Liver (tissue), 9 donors: ENCODE data around the gene INSC. TPM values are rescaled to one million over a fixed set of nuclear protein-coding genes. Genes with fewer than 3 reads are reported as not detected.

Source experiments
- DNase-seq: peaks from one replicate; pipeline ENCODE4 v3.0.0-alpha.2; 2017; ENCODE audit warnings: low spot score
- H3K27ac ChIP-seq, 2 donors: one replicate each; pipeline ENCODE4 v1.7.0; 2013; ENCODE audit warnings: inconsistent platforms in 2 of 2, low read length in 2 of 2, control low read depth in 1 of 2, low read depth in 1 of 2, mild to moderate bottlenecking in 1 of 2
- H3K27me3 ChIP-seq, 4 donors: one replicate each; pipeline versions ENCODE4 v1.6.1 to v1.7.0; 2013; ENCODE audit warnings: low read length in 3 of 4, inconsistent platforms in 1 of 4, mild to moderate bottlenecking in 1 of 4, moderate library complexity in 1 of 4; ENCODE audit not compliant: control insufficient read depth in 4 of 4, insufficient read depth in 4 of 4
- H3K36me3 ChIP-seq, 4 donors: one replicate each; pipeline versions ENCODE4 v1.6.1 to v1.7.0; 2013; ENCODE audit warnings: low read length in 3 of 4, mild to moderate bottlenecking in 3 of 4, low read depth in 1 of 4, moderate library complexity in 1 of 4; ENCODE audit not compliant: control insufficient read depth in 4 of 4, insufficient read depth in 3 of 4
- H3K4me1 ChIP-seq, 4 donors: one replicate each; pipeline versions ENCODE4 v1.6.1 to v1.7.0; 2013; ENCODE audit warnings: low read length in 3 of 4, mild to moderate bottlenecking in 3 of 4, moderate library complexity in 1 of 4; ENCODE audit not compliant: control insufficient read depth in 4 of 4, insufficient read depth in 4 of 4
- H3K4me3 ChIP-seq, 3 donors: one replicate each; pipeline versions ENCODE4 v1.6.1 to v1.7.0; 2013; ENCODE audit warnings: low read length in 3 of 3, control low read depth in 1 of 3, low read depth in 1 of 3, mild to moderate bottlenecking in 1 of 3
- H3K9ac ChIP-seq, 2 donors: one replicate each; pipeline ENCODE4 v1.7.0; 2013; ENCODE audit warnings: low read length in 2 of 2, mild to moderate bottlenecking in 2 of 2, moderate library complexity in 2 of 2, control low read depth in 1 of 2, low read depth in 1 of 2
- H3K9me3 ChIP-seq, 4 donors: one replicate each; pipeline versions ENCODE4 v1.6.1 to v1.7.0; 2013; ENCODE audit warnings: low read length in 3 of 4; ENCODE audit not compliant: control insufficient read depth in 4 of 4
- EGR1 ChIP-seq, 2 donors: IDR thresholded peaks; 2 replicates each; pipeline ENCODE4 v1.6.1; 2016 to 2018; ENCODE audit warnings: antibody characterized with exemption in 2 of 2, low read depth in 2 of 2
- FOXA2 ChIP-seq: IDR thresholded peaks from 2 replicates; pipeline ENCODE4 v1.6.1; 2016; ENCODE audit warnings: antibody characterized with exemption
- GABPA ChIP-seq, 2 donors: IDR thresholded peaks in 1 of 2; conservative IDR thresholded peaks in 1 of 2; 2 replicates each; pipeline ENCODE4 v1.6.1; 2016; ENCODE audit warnings: antibody characterized with exemption in 2 of 2, mild to moderate bottlenecking in 1 of 2, moderate library complexity in 1 of 2
- HNF4A ChIP-seq, 2 donors: conservative IDR thresholded peaks; 2 replicates each; pipeline ENCODE4 v1.6.1; 2016; ENCODE audit warnings: antibody characterized with exemption in 2 of 2, mild to moderate bottlenecking in 2 of 2
- JUND ChIP-seq, 2 donors: IDR thresholded peaks; 2 replicates each; pipeline ENCODE4 v1.6.1; 2016; ENCODE audit warnings: antibody characterized with exemption in 2 of 2
- RAD21 ChIP-seq, 2 donors: IDR thresholded peaks; 2 replicates each; pipeline ENCODE4 v1.6.1; 2016; ENCODE audit warnings: antibody characterized with exemption in 2 of 2, mild to moderate bottlenecking in 2 of 2
- RXRA ChIP-seq, 2 donors: IDR thresholded peaks; 2 replicates each; pipeline ENCODE4 v1.6.1; 2017 to 2018; ENCODE audit warnings: antibody characterized with exemption in 2 of 2, mild to moderate bottlenecking in 1 of 2
- TAF1 ChIP-seq: conservative IDR thresholded peaks from 2 replicates; pipeline ENCODE4 v1.6.1; 2016; ENCODE audit warnings: antibody characterized with exemption, mild to moderate bottlenecking
- YY1 ChIP-seq: IDR thresholded peaks from 2 replicates; pipeline ENCODE4 v1.6.1; 2016; ENCODE audit warnings: antibody characterized with exemption, mild to moderate bottlenecking
- WGBS: extraction: QIAGEN DNeasy Blood & Tissue Kit; methylation state at CpG from one replicate; pipeline ENCODE4 v1.1.7; 2013; 5-methylcytosine and 5-hydroxymethylcytosine counted together
- polyA plus RNA-seq, 2 donors: library from polyadenylated mRNA; stranded (reverse) in 1 of 2; unstranded in 1 of 2; fragments of 200-250 nt in 1 of 2; fragments of >200 nt in 1 of 2; fragmentation: Nextera tagmentation in 1 of 2; extraction: Ambion mirVana in 1 of 2; gene quantifications; one replicate each; pipeline versions ENCODE4 v1.2.1 to v1.2.3, GENCODE V29; 2013 to 2015
- total RNA-seq, 2 donors: library from RNA; depleted of rRNA; stranded (reverse); fragments of >200 nt; gene quantifications; one replicate each; pipeline ENCODE4 v1.2.3, GENCODE V29; 2014
- TF ChIP-seq, protein P1 (sequence below): fragments of 150-350 bp; IDR thresholded peaks from 2 replicates; pipeline ENCODE4 v1.5.1; 2017; ENCODE audit warnings: improper control_type of control experiment, low read depth, low read length; ENCODE audit not compliant: missing input control
- TF ChIP-seq, protein P2 (sequence below): IDR thresholded peaks from 2 replicates; pipeline ENCODE4 v1.6.1; 2016; ENCODE audit warnings: antibody characterized with exemption
- TF ChIP-seq, protein P3 (sequence below): IDR thresholded peaks from 2 replicates; pipeline ENCODE4 v1.6.1; 2016; ENCODE audit warnings: antibody characterized with exemption
- TF ChIP-seq, protein P4 (sequence below): IDR thresholded peaks from 2 replicates; pipeline ENCODE4 v1.6.1; 2016; ENCODE audit warnings: antibody characterized with exemption, mild to moderate bottlenecking
- donor health status: healthy.
- donor health status: healthy.
- donor health status: healthy.
- donor health status: healthy.
- donor health status: healthy.

Gene INSC
- total and polyA plus RNA-seq, 4 donors: 0.02 to 0.25 (median 0.12) TPM

DNA sequence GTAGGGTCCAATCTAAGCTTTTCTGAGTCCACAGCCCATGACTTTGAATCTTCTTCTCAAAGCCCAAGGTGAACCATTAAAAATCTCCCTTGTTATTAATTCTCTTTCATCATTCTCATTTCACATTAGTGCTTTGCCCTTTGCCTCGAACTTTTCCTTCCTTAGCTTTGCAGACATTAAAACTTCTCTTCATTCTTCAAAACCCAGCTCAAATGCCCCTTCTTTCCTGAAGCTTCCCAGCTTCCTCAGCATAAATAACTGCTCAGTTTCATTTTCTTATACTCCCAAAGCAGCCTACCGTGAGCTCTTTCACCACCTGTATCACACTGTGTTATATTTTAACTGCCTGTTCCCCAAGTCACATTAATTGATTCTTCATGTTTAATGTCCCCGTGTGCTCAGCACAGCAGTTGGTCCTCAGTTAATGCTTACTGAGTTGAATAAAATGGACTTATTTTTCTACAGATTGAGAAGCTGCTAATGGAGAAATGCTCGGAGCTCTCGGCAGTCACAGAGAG lies 62.0 kb downstream of the INSC start (continued):
- TF ChIP-seq, protein P1, sequence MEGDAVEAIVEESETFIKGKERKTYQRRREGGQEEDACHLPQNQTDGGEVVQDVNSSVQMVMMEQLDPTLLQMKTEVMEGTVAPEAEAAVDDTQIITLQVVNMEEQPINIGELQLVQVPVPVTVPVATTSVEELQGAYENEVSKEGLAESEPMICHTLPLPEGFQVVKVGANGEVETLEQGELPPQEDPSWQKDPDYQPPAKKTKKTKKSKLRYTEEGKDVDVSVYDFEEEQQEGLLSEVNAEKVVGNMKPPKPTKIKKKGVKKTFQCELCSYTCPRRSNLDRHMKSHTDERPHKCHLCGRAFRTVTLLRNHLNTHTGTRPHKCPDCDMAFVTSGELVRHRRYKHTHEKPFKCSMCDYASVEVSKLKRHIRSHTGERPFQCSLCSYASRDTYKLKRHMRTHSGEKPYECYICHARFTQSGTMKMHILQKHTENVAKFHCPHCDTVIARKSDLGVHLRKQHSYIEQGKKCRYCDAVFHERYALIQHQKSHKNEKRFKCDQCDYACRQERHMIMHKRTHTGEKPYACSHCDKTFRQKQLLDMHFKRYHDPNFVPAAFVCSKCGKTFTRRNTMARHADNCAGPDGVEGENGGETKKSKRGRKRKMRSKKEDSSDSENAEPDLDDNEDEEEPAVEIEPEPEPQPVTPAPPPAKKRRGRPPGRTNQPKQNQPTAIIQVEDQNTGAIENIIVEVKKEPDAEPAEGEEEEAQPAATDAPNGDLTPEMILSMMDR: no peak
- TF ChIP-seq FOXA2 (no peak), RXRA (IDR thresholded peaks at IDR 0.05) (no peak), YY1 (no peak), EGR1 (IDR thresholded peaks at IDR 0.05; ENCODE audit: low read depth in 2 of 2) (no peak)
- TF ChIP-seq, protein P2, sequence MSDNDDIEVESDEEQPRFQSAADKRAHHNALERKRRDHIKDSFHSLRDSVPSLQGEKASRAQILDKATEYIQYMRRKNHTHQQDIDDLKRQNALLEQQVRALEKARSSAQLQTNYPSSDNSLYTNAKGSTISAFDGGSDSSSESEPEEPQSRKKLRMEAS: no peak

DNA sequence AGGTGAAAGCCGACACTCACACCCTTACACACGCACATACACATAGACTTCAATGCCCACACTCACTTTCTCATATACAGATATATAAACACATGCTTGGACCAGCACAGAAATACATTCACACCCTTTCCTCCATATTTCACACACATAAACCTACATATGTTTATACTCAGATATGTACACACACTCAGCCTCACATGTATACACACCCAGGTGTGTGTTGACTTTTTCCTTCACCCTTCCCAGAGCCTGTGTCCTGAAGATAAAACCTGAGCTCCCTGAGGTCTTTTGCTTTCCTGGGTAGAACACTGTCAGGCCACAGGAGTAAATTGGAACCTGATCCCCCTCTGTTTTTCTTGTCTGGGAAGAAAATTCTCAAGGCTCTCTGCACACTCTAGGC lies 62.8 kb downstream of the INSC start:
- no peak for DNase-seq
- Histone ChIP-seq H3K9me3 (no peaks in the 10 kb centered on the region), H3K27ac (no peak overlapping the region), H3K4me3 (no peak overlapping the region), H3K9ac (no peak overlapping the region), H3K4me1 (peaks cover 0 to 8% (median 0%) of the 10 kb centered on the region in 4 donors), H3K27me3 (no peaks in the 10 kb centered on the region), H3K36me3 (no peaks in the 10 kb centered on the region)
- WGBS: 99% methylated on average over 2 of the region's 2 CpGs
- TF ChIP-seq TAF1: no peak
- no peak for TF ChIP-seq RXRA (IDR thresholded peaks at IDR 0.05)
- TF ChIP-seq, protein P1: no peak
- TF ChIP-seq, protein P3, sequence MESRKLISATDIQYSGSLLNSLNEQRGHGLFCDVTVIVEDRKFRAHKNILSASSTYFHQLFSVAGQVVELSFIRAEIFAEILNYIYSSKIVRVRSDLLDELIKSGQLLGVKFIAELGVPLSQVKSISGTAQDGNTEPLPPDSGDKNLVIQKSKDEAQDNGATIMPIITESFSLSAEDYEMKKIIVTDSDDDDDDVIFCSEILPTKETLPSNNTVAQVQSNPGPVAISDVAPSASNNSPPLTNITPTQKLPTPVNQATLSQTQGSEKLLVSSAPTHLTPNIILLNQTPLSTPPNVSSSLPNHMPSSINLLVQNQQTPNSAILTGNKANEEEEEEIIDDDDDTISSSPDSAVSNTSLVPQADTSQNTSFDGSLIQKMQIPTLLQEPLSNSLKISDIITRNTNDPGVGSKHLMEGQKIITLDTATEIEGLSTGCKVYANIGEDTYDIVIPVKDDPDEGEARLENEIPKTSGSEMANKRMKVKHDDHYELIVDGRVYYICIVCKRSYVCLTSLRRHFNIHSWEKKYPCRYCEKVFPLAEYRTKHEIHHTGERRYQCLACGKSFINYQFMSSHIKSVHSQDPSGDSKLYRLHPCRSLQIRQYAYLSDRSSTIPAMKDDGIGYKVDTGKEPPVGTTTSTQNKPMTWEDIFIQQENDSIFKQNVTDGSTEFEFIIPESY: no peak
- no peak for TF ChIP-seq YY1
- TF ChIP-seq GABPA (IDR thresholded peaks at IDR 0.05 in 1 of 2, conservative IDR thresholded peaks at IDR 0.05 in 1 of 2): no peak
- TF ChIP-seq JUND (IDR thresholded peaks at IDR 0.05): no peak
- TF ChIP-seq, protein P4, sequence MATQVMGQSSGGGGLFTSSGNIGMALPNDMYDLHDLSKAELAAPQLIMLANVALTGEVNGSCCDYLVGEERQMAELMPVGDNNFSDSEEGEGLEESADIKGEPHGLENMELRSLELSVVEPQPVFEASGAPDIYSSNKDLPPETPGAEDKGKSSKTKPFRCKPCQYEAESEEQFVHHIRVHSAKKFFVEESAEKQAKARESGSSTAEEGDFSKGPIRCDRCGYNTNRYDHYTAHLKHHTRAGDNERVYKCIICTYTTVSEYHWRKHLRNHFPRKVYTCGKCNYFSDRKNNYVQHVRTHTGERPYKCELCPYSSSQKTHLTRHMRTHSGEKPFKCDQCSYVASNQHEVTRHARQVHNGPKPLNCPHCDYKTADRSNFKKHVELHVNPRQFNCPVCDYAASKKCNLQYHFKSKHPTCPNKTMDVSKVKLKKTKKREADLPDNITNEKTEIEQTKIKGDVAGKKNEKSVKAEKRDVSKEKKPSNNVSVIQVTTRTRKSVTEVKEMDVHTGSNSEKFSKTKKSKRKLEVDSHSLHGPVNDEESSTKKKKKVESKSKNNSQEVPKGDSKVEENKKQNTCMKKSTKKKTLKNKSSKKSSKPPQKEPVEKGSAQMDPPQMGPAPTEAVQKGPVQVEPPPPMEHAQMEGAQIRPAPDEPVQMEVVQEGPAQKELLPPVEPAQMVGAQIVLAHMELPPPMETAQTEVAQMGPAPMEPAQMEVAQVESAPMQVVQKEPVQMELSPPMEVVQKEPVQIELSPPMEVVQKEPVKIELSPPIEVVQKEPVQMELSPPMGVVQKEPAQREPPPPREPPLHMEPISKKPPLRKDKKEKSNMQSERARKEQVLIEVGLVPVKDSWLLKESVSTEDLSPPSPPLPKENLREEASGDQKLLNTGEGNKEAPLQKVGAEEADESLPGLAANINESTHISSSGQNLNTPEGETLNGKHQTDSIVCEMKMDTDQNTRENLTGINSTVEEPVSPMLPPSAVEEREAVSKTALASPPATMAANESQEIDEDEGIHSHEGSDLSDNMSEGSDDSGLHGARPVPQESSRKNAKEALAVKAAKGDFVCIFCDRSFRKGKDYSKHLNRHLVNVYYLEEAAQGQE: no peak
- TF ChIP-seq FOXA2: no peak
- TF ChIP-seq HNF4A (conservative IDR thresholded peaks at IDR 0.05): no peak
- no peak for TF ChIP-seq EGR1 (IDR thresholded peaks at IDR 0.05; ENCODE audit: low read depth in 2 of 2)
- TF ChIP-seq, protein P2: no peak
- no peak for TF ChIP-seq RAD21 (IDR thresholded peaks at IDR 0.05)
